Measurements from ENCODE around the gene ACAT2.

DNA sequence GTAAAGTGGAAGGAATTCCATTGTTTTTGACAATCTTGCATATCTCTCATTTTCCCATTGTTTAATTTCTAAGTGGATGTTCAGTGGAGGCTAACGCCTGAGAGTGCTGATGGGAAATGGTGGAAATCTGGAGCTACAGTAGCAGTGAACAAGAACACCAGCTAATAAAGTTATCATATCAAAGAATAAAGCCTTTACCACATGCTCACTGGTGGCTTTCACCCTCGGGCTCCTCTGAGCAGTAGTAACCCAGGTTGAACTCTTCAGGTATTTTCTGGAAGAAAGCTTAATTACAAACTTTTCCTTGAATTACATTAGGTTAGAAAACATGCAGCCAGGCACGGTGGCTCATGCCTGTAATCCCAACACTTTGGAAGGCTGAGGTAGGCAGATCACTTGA, 10.4 kb upstream of the ACAT2 start:
- TF ChIP-seq YY1 (IDR thresholded peaks at IDR 0.05; ENCODE audit: insufficient read depth, insufficient read length) = no peak
- TF ChIP-seq ZNF274 (IDR thresholded peaks at IDR 0.05; ENCODE audit: low read depth, low read length) = no peak
- TF ChIP-seq SUZ12 (IDR thresholded peaks at IDR 0.05; ENCODE audit: extremely low read depth, insufficient read depth, insufficient read length) = no peak
